Caki2 (cell line): ENCODE data around the gene RAPGEF5. TPM values are rescaled to one million over a fixed set of nuclear protein-coding genes. Genes with fewer than 3 reads are reported as not detected.

ENCODE experiments used
- DNase-seq: peaks from one replicate; pipeline ENCODE4 v3.0.0-alpha.2; 2015; ENCODE audit warnings: low read depth
- in situ Hi-C: cut with HindIII; loops from 2 replicates; pipeline ENCODE4 v1.10.0; 2016; ENCODE audit warnings: low sequenced_read_pairs, low pct_unique_long_range_greater_than_20kb, mixed read lengths
- total RNA-seq: library from RNA; depleted of rRNA; stranded (reverse); fragments of >200 nt; shearing (Covaris generic); gene quantifications from 2 replicates; pipeline ENCODE4 v1.2.3, GENCODE V29; 2014; ENCODE audit warnings: low replicate concordance

Gene RAPGEF5
- total RNA-seq, 1 experiment from 2014 or later: 10.2 TPM

GRCh38 chr7:22386206-22386858 is 29.4 kb upstream of the RAPGEF5 start:
- DNase-seq: no peak
- in situ Hi-C loops: no loop called here

- in situ Hi-C loops: no loop called here
- no peak for DNase-seq
Observed at GRCh38 chr7:22385326-22385725, 28.4 kb upstream of the RAPGEF5 start.

- in situ Hi-C loops: no loop called here
- no peak for DNase-seq
Observed at GRCh38 chr7:22380333-22380732, 23.4 kb upstream of the RAPGEF5 start.

- DNase-seq: no peak
- in situ Hi-C loops: no loop called here
Observed at GRCh38 chr7:22378199-22378980, 21.4 kb upstream of the RAPGEF5 start.

- DNase-seq: no peak
- in situ Hi-C loops: no loop called here
Observed at GRCh38 chr7:22377703-22378102, 20.7 kb upstream of the RAPGEF5 start.

- no peak for DNase-seq
- in situ Hi-C loops: no loop called here
Observed at GRCh38 chr7:22375359-22376048, 18.6 kb upstream of the RAPGEF5 start.

- in situ Hi-C loops: no loop called here
- DNase-seq: no peak
Observed at GRCh38 chr7:22373911-22374310, 17.0 kb upstream of the RAPGEF5 start.

GRCh38 chr7:22373388-22373787 is 16.4 kb upstream of the RAPGEF5 start:
- in situ Hi-C loops: no loop called here
- no peak for DNase-seq

- in situ Hi-C loops: no loop called here
- no peak for DNase-seq
Observed at GRCh38 chr7:22372863-22373262, 15.9 kb upstream of the RAPGEF5 start.

- in situ Hi-C loops: no loop called here
- no peak for DNase-seq
Observed at GRCh38 chr7:22371878-22372277, 14.9 kb upstream of the RAPGEF5 start.

- no peak for DNase-seq
- in situ Hi-C loops: no loop called here
Observed at GRCh38 chr7:22364900-22365299, 7.9 kb upstream of the RAPGEF5 start.

- in situ Hi-C loops: no loop called here
- DNase-seq: no peak
Observed at GRCh38 chr7:22363756-22364422, 6.9 kb upstream of the RAPGEF5 start.

- in situ Hi-C loops: no loop called here
- peak; percentile 40 for DNase-seq
Observed at GRCh38 chr7:22361795-22362194, 4.8 kb upstream of the RAPGEF5 start.

- in situ Hi-C loops: no loop called here
- no peak for DNase-seq
Observed at GRCh38 chr7:22361320-22361719, 4.4 kb upstream of the RAPGEF5 start.

GRCh38 chr7:22358820-22359697 is 2.1 kb upstream of the RAPGEF5 start:
- DNase-seq: peak; percentile 31
- in situ Hi-C loops: no loop called here

- DNase-seq: peak; percentile 91
- in situ Hi-C loops: no loop called here
Observed at GRCh38 chr7:22357311-22358175, 589 bp upstream of the RAPGEF5 start.
